Measurements from ENCODE around the gene CAPN10. TPM values are rescaled to one million over a fixed set of nuclear protein-coding genes. Genes with fewer than 3 reads are reported as not detected.
A peak's percentile ranks its signal among the peaks of the same experiment; 100 is the strongest.

CAPN10 gene
- total RNA-seq, 1 donor from 2014 or later: 24.9 TPM

GRCh38 chr2:240563951-240564560 lies 22.5 kb upstream of the CAPN10 start:
- Histone ChIP-seq H3K9me3 (ENCODE audit: insufficient read depth, low read depth, low read length) (no peaks in the 10 kb centered on the region), H3K9ac (ENCODE audit: low read length) (no peak overlapping the region), H3K36me3 (ENCODE audit: insufficient read depth, low read length) (no peaks in the 10 kb centered on the region), H3K27ac (ENCODE audit: low read depth, low read length) (no peak overlapping the region), H3K79me2 (ENCODE audit: insufficient read depth, low read length) (peaks cover 4% of the 10 kb centered on the region), H4K20me1 (ENCODE audit: insufficient read depth, low read length) (peaks cover 10% of the 10 kb centered on the region), H3K4me1 (ENCODE audit: insufficient read depth, low read length) (peaks cover 43% of the 10 kb centered on the region), H3K4me2 (ENCODE audit: low read length) (no peak overlapping the region), H3K4me3 (ENCODE audit: insufficient read depth, low read depth, low read length) (no peak overlapping the region), H2AFZ (ENCODE audit: low read depth, low read length) (no peak overlapping the region), H3K27me3 (ENCODE audit: insufficient read depth, low read length) (no peaks in the 10 kb centered on the region)
- Mint-ChIP-seq H3K9me3 (ENCODE audit: unreplicated experiment) (no peaks in the 10 kb centered on the region), H3K4me1 (ENCODE audit: low read depth, unreplicated experiment) (peaks cover 20% of the 10 kb centered on the region), H3K4me3 (ENCODE audit: unreplicated experiment) (no peak overlapping the region), H3K27ac (ENCODE audit: unreplicated experiment) (no peak overlapping the region), H3K27me3 (ENCODE audit: low read depth, unreplicated experiment) (no peaks in the 10 kb centered on the region), H3K36me3 (ENCODE audit: low read depth, unreplicated experiment) (no peaks in the 10 kb centered on the region)
- TF ChIP-seq, protein P1, sequence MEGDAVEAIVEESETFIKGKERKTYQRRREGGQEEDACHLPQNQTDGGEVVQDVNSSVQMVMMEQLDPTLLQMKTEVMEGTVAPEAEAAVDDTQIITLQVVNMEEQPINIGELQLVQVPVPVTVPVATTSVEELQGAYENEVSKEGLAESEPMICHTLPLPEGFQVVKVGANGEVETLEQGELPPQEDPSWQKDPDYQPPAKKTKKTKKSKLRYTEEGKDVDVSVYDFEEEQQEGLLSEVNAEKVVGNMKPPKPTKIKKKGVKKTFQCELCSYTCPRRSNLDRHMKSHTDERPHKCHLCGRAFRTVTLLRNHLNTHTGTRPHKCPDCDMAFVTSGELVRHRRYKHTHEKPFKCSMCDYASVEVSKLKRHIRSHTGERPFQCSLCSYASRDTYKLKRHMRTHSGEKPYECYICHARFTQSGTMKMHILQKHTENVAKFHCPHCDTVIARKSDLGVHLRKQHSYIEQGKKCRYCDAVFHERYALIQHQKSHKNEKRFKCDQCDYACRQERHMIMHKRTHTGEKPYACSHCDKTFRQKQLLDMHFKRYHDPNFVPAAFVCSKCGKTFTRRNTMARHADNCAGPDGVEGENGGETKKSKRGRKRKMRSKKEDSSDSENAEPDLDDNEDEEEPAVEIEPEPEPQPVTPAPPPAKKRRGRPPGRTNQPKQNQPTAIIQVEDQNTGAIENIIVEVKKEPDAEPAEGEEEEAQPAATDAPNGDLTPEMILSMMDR (IDR thresholded peaks at IDR 0.05; ENCODE audit: insufficient read depth, low read depth, low read length): no peak
- TF ChIP-seq EZH2 (IDR thresholded peaks at IDR 0.05; ENCODE audit: insufficient read depth, low read length): no peak
- DNase-seq (ENCODE audit: low read depth): no peak
- FAIRE-seq: no peak

DNA sequence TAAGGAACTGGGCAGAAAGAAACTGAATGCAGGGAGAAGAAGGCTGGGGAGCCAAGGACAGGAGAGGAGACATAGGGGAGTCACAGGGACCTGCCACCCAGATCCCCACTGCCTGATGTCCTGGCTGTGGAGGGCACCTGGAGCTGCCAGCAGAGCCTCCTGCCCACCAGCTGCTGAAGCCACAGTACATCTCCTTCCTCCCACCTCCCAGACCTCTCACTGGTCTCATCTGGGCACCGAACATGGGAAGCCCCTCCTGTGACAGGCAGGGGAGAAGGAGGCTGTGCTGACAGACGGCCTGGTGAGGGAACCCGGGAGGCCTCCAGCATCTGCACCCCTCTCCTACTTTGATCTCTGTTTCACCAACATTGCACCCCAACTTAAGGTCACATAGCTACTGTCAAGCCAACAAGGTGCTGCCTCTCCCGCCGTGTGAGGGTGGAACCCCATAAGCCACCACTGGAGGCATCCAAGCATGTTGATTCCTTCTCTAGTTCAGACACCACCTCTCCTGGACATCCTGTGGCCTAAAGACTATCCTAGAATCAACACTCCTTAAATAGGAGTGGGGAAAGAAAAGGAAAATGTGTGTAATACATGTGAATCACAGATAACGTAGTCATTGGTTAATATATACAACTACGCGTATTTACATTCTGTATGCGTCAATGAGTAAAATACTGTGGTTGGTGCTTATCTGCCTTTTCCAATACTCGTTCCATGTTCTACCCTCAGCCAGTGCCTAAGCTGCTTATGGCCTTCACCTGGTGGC lies 21.8 kb upstream of the CAPN10 start:
- DNase-seq (ENCODE audit: low read depth): no peak
- Histone ChIP-seq H3K4me2 (ENCODE audit: low read length) (no peak overlapping the region), H3K4me1 (ENCODE audit: insufficient read depth, low read length) (peaks cover 36% of the 10 kb centered on the region), H3K9ac (ENCODE audit: low read length) (no peak overlapping the region), H3K9me3 (ENCODE audit: insufficient read depth, low read depth, low read length) (no peaks in the 10 kb centered on the region), H3K4me3 (ENCODE audit: insufficient read depth, low read depth, low read length) (no peak overlapping the region), H3K36me3 (ENCODE audit: insufficient read depth, low read length) (no peaks in the 10 kb centered on the region), H4K20me1 (ENCODE audit: insufficient read depth, low read length) (peaks cover 10% of the 10 kb centered on the region), H3K27ac (ENCODE audit: low read depth, low read length) (no peak overlapping the region), H3K79me2 (ENCODE audit: insufficient read depth, low read length) (peaks cover 7% of the 10 kb centered on the region), H2AFZ (ENCODE audit: low read depth, low read length) (no peak overlapping the region), H3K27me3 (ENCODE audit: insufficient read depth, low read length) (no peaks in the 10 kb centered on the region)
- TF ChIP-seq, protein P1 (IDR thresholded peaks at IDR 0.05; ENCODE audit: insufficient read depth, low read depth, low read length): peak; percentile 3
- no peak for TF ChIP-seq EZH2 (IDR thresholded peaks at IDR 0.05; ENCODE audit: insufficient read depth, low read length)
- Mint-ChIP-seq H3K36me3 (ENCODE audit: low read depth, unreplicated experiment) (no peaks in the 10 kb centered on the region), H3K27me3 (ENCODE audit: low read depth, unreplicated experiment) (no peaks in the 10 kb centered on the region), H3K4me3 (ENCODE audit: unreplicated experiment) (peak overlapping the region; percentile 8), H3K27ac (ENCODE audit: unreplicated experiment) (peak overlapping the region; percentile 79), H3K9me3 (ENCODE audit: unreplicated experiment) (no peaks in the 10 kb centered on the region), H3K4me1 (ENCODE audit: low read depth, unreplicated experiment) (peaks cover 18% of the 10 kb centered on the region)
- no peak for FAIRE-seq
